8988T (cell line): Measurements from ENCODE around the gene OTOG.

Experiments
- DNase-seq: peaks from one replicate; pipeline ENCODE4 v3.0.0; 2011

The OTOG gene

GRCh38 chr11:17588721-17589120 is 41.7 kb downstream of the OTOG start:
- DNase-seq: no peak

GRCh38 chr11:17590463-17590862 is 43.4 kb downstream of the OTOG start:
- no peak for DNase-seq

- DNase-seq: no peak
These were observed 44.2 kb downstream of the OTOG start for GRCh38 chr11:17591293-17591692.

GRCh38 chr11:17593466-17594245 is 46.6 kb downstream of the OTOG start:
- no peak for DNase-seq

GRCh38 chr11:17594686-17595192 is 47.7 kb downstream of the OTOG start:
- no peak for DNase-seq

GRCh38 chr11:17595526-17596309 is 48.7 kb downstream of the OTOG start:
- no peak for DNase-seq

- DNase-seq: no peak
These were observed 49.2 kb downstream of the OTOG start for GRCh38 chr11:17596310-17596669.

- DNase-seq: no peak
These were observed 49.7 kb downstream of the OTOG start for GRCh38 chr11:17596711-17597110.

GRCh38 chr11:17597770-17598169 is 50.7 kb downstream of the OTOG start:
- DNase-seq: no peak

GRCh38 chr11:17598700-17599459 is 51.8 kb downstream of the OTOG start:
- peak; percentile 71 for DNase-seq

- DNase-seq: no peak
These were observed 52.4 kb downstream of the OTOG start for GRCh38 chr11:17599460-17599925.

- DNase-seq: no peak
These were observed 53.5 kb downstream of the OTOG start for GRCh38 chr11:17600316-17601255.

GRCh38 chr11:17601256-17601671 is 54.2 kb downstream of the OTOG start:
- no peak for DNase-seq

GRCh38 chr11:17601676-17602075 is 54.6 kb downstream of the OTOG start:
- DNase-seq: no peak

GRCh38 chr11:17602105-17603001 is 55.3 kb downstream of the OTOG start:
- no peak for DNase-seq

GRCh38 chr11:17603056-17603825 is 56.2 kb downstream of the OTOG start:
- DNase-seq: no peak

GRCh38 chr11:17604201-17604914 is 57.3 kb downstream of the OTOG start:
- DNase-seq: no peak

- no peak for DNase-seq
These were observed 57.8 kb downstream of the OTOG start for GRCh38 chr11:17604915-17605233.

GRCh38 chr11:17605651-17606122 is 58.6 kb downstream of the OTOG start:
- no peak for DNase-seq
